GM18858 (cell line): Measurements from ENCODE around the gene MTA1.

Experiments
- ATAC-seq: cut with Tn5 transposase; IDR thresholded peaks from one replicate; pipeline ENCODE4 v1.9.1; 2021; ENCODE audit not compliant: unreplicated experiment

MTA1 gene

DNA sequence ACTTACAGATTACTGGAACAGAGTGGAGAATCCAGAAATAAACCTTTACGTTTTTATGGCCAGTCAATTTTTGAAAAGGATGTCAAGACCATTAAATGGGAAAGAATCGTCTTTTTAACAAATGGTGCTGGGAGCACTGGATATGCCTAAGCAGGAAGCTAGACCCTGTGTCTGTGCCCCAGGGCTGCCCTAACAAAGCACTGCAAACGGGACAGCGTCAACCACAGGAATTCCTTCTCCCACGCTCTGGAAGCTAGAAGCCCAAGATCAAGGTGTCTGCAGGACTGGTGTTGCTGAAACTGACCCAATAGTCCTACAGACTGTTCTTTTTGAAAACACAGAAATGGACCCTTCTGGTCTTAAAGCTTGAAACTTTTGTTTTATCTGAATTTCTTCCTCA lies 97.5 kb downstream of the MTA1 start:
- ATAC-seq, result no peak

DNA sequence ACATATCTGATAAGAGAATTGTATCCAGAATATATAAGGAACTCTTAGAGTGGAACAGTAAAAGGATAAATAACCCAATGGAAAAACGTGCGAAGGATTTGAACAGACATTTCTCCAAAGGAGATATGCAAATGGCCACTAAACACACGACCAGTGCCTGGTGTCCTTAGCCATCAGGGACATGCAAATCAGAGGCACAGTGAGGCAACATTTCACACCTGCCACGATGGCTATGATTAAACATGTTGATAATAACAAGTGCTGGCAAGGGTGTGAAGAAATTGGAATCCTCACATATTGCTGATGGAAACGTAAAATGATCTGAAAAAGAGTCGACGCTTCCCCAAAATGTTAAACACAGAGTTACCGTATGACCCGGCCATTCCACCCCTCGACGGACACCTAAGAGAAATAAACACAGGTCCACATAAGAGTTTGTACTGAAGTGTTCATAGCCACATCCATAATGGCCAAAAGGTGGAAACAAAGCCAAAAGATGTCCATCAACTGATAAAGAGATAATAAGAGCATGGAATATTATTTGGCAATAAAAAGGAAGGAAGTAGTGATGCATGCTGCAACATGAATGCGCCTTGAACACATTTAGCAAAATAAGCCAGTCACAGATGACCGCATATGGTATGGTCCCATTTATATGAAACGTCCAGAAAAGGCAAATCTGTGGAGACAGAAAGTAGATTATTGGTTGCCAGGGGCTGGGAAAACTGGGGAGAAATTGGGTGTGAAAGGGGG lies 100.5 kb downstream of the MTA1 start:
- ATAC-seq, result no peak
